Osteoblast (primary cell): ENCODE measurements around the gene PDE9A. TPM values are rescaled to one million over a fixed set of nuclear protein-coding genes. Genes with fewer than 3 reads are reported as not detected.

Source experiments
- DNase-seq: peaks from one replicate; pipeline ENCODE4 v3.0.0; 2011; ENCODE audit warnings: low spot score, mixed read lengths; ENCODE audit not compliant: insufficient read length; ENCODE audit errors: missing footprints
- H2AFZ ChIP-seq: 2 replicates; pipeline ENCODE4 v1.6.0; 2011; ENCODE audit warnings: mild to moderate bottlenecking, low read length
- H3K27ac ChIP-seq: 2 replicates; pipeline ENCODE4 v1.5.1; 2011; ENCODE audit warnings: mild to moderate bottlenecking, low read depth, low read length, moderate library complexity
- H3K27me3 ChIP-seq: 2 replicates; pipeline ENCODE4 v1.6.0; 2012; ENCODE audit warnings: mild to moderate bottlenecking, control low read depth, inconsistent platforms, low read length, moderate library complexity; ENCODE audit not compliant: insufficient read depth
- H3K36me3 ChIP-seq: 2 replicates; pipeline ENCODE4 v1.5.1; 2011; ENCODE audit warnings: mild to moderate bottlenecking, low read length, control low read depth, moderate library complexity; ENCODE audit not compliant: insufficient read depth
- H3K4me1 ChIP-seq: 2 replicates; pipeline ENCODE4 v1.5.1; 2011; ENCODE audit warnings: mild to moderate bottlenecking, low read length, control low read depth, moderate library complexity; ENCODE audit not compliant: insufficient read depth
- H3K4me2 ChIP-seq: 2 replicates; pipeline ENCODE4 v1.6.0; 2011; ENCODE audit warnings: mild to moderate bottlenecking, low read length; ENCODE audit not compliant: insufficient read depth
- H3K4me3 ChIP-seq: fragments of 200-600 bp; sonication (generic); 3 replicates; pipeline ENCODE4 v1.5.1; 2012; ENCODE audit warnings: mild to moderate bottlenecking, low read length, inconsistent platforms; ENCODE audit not compliant: insufficient read depth
- H3K79me2 ChIP-seq: 2 replicates; pipeline ENCODE4 v1.6.0; 2012; ENCODE audit warnings: mild to moderate bottlenecking, low read length, control low read depth, inconsistent platforms; ENCODE audit not compliant: insufficient read depth
- H3K9me3 ChIP-seq: 2 replicates; pipeline ENCODE4 v1.5.1; 2011; ENCODE audit warnings: low read depth, low read length, control low read depth
- H4K20me1 ChIP-seq: 2 replicates; pipeline ENCODE4 v1.6.0; 2012; ENCODE audit warnings: mild to moderate bottlenecking, low read length, control low read depth; ENCODE audit not compliant: insufficient read depth
- total RNA-seq: library from RNA; depleted of rRNA; stranded (reverse); fragments of >200 nt; gene quantifications from 2 replicates; pipeline ENCODE4 v1.2.3, GENCODE V29; 2012
- TF ChIP-seq, protein P1 (sequence below): IDR thresholded peaks from 2 replicates; pipeline ENCODE4 v1.5.1; 2011; ENCODE audit warnings: mild to moderate bottlenecking, low read depth, low read length, moderate library complexity; ENCODE audit errors: extremely low read depth

PDE9A gene
- total RNA-seq, 1 donor, result 0.36 TPM

DNA sequence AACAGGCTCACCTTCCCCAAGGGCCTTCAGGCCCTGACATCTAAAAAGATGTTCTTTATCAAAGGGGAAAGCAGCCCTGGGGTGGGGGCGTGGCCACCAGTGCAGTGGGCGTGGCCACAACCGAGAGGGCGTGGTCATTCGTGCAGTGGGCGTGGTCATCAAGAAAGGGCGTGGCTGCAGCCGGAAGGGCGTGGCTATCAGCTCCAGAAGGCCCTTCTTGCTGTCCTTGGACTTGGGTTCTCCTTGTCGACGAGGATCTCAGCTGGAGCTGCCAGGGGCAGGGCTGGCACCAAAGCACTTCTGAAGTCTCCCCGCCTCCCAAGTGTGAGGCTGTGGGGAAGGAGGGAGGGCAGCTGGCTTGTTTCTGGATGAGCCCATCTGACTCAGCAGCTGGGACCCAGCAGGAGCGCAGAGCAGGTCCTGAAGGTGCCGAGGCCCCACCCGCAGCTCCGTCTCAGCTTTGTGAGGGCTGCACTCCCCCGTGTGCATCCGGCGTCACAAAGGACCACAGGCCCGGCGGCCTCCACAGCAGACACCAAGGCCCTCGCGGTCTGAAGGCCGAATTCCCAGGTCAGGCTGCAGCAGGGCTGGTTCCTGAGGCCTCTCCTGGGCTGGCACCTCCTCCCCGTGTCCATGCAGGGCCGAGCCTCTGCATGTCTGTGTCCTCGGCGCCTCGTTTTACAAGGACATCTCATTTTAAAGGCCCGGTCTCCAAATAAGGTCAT is 12.8 kb downstream of the PDE9A start:
- H3K27ac ChIP-seq, result no peak overlapping the region
- DNase-seq, result peak; percentile 76
- no peak overlapping the region for H3K4me3 ChIP-seq
- H2AFZ ChIP-seq, result no peak overlapping the region
- no peaks in the 10 kb centered on the region for H3K9me3 ChIP-seq
- H3K27me3 ChIP-seq, result peaks cover 28% of the 10 kb centered on the region
- H3K79me2 ChIP-seq, result no peaks in the 10 kb centered on the region
- no peak overlapping the region for H3K4me2 ChIP-seq
- H4K20me1 ChIP-seq, result no peaks in the 10 kb centered on the region
- H3K4me1 ChIP-seq, result no peaks in the 10 kb centered on the region
- TF ChIP-seq, protein P1, sequence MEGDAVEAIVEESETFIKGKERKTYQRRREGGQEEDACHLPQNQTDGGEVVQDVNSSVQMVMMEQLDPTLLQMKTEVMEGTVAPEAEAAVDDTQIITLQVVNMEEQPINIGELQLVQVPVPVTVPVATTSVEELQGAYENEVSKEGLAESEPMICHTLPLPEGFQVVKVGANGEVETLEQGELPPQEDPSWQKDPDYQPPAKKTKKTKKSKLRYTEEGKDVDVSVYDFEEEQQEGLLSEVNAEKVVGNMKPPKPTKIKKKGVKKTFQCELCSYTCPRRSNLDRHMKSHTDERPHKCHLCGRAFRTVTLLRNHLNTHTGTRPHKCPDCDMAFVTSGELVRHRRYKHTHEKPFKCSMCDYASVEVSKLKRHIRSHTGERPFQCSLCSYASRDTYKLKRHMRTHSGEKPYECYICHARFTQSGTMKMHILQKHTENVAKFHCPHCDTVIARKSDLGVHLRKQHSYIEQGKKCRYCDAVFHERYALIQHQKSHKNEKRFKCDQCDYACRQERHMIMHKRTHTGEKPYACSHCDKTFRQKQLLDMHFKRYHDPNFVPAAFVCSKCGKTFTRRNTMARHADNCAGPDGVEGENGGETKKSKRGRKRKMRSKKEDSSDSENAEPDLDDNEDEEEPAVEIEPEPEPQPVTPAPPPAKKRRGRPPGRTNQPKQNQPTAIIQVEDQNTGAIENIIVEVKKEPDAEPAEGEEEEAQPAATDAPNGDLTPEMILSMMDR, result no peak
- no peaks in the 10 kb centered on the region for H3K36me3 ChIP-seq

DNA sequence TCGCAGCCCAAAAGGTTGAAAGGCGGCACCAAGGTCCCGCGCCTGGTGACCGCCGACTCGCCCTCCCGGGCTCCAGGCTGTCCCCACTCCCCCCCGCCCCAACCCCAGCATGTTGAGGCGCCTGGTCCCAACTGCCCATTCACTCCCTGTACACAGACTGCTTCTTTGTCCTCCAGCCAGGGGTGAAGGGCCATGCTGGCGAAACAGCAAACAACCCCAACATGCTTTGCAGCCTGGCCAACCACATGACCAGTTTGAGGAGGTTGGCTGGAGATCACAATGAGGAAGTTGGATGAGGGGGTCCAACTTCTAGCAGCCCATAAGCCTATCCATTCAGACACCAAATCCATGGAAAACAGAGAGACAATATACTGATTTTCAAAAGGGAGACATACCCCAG is 13.5 kb downstream of the PDE9A start:
- no peaks in the 10 kb centered on the region for H3K36me3 ChIP-seq
- peaks cover 3% of the 10 kb centered on the region for H3K4me1 ChIP-seq
- TF ChIP-seq, protein P1, result no peak
- peaks cover 31% of the 10 kb centered on the region for H3K27me3 ChIP-seq
- H3K9me3 ChIP-seq, result no peaks in the 10 kb centered on the region
- DNase-seq, result no peak
- no peak overlapping the region for H3K4me2 ChIP-seq
- no peak overlapping the region for H2AFZ ChIP-seq
- H3K4me3 ChIP-seq, result no peak overlapping the region
- no peaks in the 10 kb centered on the region for H3K79me2 ChIP-seq
- H3K27ac ChIP-seq, result no peak overlapping the region
- H4K20me1 ChIP-seq, result no peaks in the 10 kb centered on the region

DNA sequence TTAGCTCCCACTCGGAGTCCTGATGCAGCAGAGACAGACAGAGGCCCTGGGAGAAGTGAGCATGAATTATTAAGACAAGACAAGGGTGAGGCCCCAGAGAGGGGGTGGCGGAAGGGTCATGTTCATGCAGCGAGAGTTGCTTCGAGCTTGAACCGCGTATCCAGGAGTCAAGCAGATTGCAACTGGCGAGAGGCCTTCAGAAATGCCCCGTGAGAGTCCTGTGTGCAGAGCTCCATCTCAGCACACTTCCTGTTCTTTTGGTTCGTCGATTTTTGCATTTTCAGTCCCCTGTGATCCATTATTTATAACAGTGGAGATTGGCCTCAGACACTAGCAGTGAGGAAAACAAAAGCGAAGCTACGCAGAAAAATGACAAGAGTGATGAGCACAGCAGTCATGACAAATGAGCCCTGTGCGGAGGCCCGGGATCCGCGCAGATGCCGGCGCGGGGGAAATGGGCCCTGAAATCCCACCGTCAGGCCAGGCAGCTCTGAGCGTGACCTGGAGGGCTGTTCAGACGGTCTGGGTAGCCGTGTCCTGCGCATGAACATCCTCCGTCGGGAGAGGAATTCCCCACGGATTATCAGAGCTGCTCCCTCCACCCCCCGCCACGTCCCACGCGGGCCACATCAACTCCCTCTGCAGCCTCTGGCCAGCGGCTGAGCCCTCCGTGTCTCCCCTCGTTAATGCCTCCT is 15.0 kb downstream of the PDE9A start:
- Histone ChIP-seq H2AFZ (no peak overlapping the region), H3K4me1 (peaks cover 12% of the 10 kb centered on the region), H3K27me3 (peaks cover 31% of the 10 kb centered on the region), H3K4me3 (no peak overlapping the region), H3K27ac (no peak overlapping the region), H3K9me3 (no peaks in the 10 kb centered on the region), H3K36me3 (no peaks in the 10 kb centered on the region), H3K4me2 (no peak overlapping the region), H3K79me2 (no peaks in the 10 kb centered on the region), H4K20me1 (no peaks in the 10 kb centered on the region)
- TF ChIP-seq, protein P1, result no peak
- no peak for DNase-seq

DNA sequence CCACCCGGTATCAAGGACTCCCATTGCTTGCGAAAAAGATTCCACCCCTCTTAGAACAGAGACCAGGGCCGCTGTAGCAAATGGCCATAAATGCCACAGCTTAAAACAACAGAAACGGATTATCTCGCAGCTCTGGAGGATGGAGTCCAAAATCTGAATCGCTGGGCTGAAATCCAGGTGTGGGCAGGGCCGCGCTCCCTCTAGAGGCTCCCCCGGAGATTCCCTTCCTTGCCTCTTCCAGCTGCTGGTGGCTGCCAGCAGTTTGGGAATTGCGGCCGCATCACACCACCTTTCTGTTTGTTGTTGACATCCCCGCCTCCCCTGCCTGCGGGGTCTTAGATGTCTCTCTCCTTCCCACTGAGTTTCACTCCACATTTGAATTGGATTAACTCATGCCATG is 15.6 kb downstream of the PDE9A start:
- H4K20me1 ChIP-seq, result no peaks in the 10 kb centered on the region

More for the DNA sequence above, 15.6 kb downstream of the PDE9A start:
- no peaks in the 10 kb centered on the region for H3K36me3 ChIP-seq
- H3K27ac ChIP-seq, result no peak overlapping the region
- H3K4me2 ChIP-seq, result no peak overlapping the region
- H3K9me3 ChIP-seq, result no peaks in the 10 kb centered on the region
- H3K27me3 ChIP-seq, result peaks cover 34% of the 10 kb centered on the region
- no peak for DNase-seq
- H3K4me1 ChIP-seq, result peaks cover 12% of the 10 kb centered on the region
- TF ChIP-seq, protein P1, result no peak
- no peak overlapping the region for H2AFZ ChIP-seq
- H3K4me3 ChIP-seq, result no peak overlapping the region
- H3K79me2 ChIP-seq, result no peaks in the 10 kb centered on the region
